HTERT RPE-1 (cell line): ENCODE results near the gene TMEFF2.

Experiments
- in situ Hi-C: fragments of 300-500 bp; cut with MboI; formaldehyde crosslinking; loops from 4 replicates; pipeline ENCODE4 v1.14.3; 2020; ENCODE audit warnings: low sequenced_read_pairs

TMEFF2 gene, protein sequence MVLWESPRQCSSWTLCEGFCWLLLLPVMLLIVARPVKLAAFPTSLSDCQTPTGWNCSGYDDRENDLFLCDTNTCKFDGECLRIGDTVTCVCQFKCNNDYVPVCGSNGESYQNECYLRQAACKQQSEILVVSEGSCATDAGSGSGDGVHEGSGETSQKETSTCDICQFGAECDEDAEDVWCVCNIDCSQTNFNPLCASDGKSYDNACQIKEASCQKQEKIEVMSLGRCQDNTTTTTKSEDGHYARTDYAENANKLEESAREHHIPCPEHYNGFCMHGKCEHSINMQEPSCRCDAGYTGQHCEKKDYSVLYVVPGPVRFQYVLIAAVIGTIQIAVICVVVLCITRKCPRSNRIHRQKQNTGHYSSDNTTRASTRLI

DNA sequence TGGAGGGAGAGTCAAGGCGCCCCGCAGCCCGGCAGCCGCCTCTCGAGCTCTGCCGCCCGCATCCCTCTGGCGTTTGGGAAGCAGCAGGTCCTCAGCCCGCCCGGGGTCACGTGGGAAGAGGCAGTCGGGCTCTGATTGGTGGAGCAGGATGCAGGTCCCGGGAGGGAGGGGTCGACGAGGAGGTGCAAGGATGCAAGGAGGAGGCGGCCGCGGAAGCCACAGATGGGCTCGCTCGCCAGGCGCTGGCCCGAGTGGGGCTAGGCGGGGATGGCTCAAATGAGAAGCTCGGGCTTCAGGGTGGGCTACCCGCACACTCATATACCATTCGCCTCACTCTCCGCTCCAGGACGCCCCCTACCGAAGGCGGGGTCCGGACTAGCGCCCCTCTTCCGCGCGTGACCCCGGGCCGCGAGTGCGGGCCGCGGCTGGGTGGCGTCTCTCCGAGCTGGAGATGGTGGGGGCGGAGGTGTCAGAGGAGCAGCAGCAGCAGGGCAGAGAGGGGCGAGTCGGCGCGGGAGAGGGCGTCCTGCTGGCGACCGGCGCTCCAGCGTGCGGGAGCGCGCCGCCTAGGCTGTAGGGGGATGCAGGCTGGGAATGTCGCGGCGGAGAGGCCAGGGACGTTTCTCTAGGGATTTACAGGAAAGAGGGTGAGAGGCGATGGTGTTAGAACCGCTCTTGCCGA is at the start of gene TMEFF2:
Gene TMEFF2 (minus strand): TSS at position 68 of the 682 bp plus-strand sequence. CDS start 409 bp downstream, outside the sequence.
- in situ Hi-C loops, result no loop called here

DNA sequence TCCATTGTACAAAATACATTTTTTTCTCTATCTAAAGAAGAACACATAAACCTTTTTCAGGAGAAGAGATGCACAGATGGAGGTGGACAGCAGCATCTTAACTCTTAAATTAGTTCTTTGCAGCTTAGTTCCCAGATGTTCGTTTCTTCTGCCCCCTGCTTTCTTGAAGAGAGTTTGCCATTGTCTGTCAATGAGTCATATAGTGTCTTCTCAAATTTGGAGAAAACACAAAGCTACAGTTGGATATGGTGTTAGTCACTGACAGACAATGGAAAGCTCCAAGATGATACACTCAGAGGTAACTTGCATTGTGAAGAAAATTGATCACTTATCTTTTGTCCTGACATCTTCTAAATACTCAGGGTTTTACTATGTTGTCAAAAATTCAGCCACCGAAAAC is 48.8 kb upstream of the TMEFF2 start:
- in situ Hi-C loops, result no loop called here

DNA sequence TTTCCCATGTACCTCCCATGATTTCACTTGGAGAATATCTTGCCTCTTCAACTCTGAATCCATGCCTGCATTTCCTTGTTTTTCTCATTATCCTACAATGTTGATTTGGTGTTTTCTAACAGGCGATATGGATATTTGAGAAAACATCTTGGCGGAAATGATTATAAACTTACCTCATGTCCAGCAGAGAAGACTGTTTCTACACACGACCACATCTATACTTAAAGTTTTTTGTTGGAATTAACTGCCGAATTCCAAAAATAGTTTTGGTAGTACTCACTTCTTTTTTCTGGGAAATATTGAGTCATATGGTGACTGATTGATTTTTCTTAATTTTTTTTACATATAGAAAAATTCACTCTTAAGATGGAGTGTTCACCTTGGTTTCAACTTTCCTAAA is 41.4 kb upstream of the TMEFF2 start:
- in situ Hi-C loops, result no loop called here

DNA sequence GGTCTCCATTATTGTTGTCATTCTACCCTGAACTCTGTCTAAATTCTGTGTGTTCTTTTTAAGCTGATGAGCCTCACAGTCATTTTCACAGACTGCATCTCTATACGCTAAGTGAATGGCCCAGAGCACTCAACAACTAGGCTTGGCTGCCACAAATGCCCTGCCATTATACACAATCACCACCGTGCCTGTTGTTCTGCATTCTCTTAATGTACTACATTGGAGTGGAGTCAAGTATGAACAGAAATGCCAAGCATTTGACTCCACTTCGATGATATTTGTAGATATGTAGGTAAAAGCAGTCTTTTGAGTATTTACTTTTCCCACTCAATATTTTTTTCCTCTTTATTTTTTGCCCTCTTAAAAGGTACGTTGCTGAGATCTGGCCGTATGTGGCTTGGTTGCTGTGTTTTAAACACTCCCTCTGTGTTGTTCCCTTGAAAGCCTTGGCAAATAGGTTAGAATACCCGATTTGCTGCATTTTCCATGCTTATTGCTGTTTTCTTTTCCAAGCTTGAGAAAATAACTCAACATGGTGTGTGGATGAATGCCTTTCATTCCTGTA is 36.2 kb upstream of the TMEFF2 start:
- in situ Hi-C loops, result no loop called here

DNA sequence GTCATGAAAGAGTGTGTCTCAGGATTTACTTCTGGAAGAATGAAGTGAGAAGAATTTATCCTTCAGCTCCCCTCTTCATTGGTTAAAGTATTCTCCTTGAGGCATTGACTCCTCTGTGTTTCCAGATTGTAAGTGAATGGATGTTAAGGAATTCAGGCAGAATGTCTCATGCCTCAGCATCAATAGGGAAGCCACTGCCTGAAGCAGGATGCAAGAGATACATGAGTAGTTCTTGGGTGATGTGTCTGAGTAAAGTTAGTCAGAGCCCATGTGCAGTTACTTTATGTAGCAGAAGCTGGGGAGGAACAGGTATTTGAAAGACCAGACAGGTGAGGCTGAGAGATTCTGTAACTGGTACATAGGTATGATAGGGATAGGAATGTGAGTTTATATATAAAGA is 34.0 kb upstream of the TMEFF2 start:
- in situ Hi-C loops, result no loop called here

DNA sequence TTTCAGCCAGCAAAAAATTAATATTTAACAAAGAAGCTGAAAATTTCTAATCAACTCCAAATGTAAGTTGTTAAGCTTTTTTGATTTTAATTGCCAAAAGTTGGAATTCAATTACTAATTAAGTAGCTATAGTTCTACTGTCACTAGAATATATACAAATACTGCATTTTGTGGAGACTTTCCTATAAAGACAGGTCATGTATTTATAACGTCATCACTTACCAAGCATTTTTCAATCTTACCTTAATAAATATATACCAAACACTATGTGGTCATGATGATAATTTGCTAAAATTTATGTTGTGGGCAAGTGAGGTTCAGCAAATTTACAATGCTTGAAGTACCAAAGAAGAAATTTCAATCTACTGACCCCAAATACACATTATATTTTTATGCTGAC is 24.2 kb upstream of the TMEFF2 start:
- in situ Hi-C loops, result no loop called here

DNA sequence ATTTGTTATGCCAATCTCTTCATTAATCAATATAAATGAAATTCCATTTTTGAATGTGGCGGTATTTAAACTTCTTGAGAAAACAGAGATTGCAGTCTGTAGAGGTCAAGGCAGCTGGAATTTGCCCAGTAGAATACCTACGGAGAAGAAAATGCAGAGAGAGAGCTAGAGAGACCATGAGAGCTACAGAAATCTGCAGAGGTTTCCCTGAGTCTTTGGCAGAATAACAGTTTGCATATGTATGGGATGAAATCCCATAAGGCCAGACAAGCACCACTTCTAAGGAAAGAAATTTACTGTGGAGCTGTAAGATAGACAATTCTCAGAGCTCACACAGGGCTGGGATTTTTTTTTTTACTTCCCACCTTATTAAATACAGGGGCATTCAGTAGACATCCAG is 23.6 kb upstream of the TMEFF2 start:
- in situ Hi-C loops, result no loop called here

DNA sequence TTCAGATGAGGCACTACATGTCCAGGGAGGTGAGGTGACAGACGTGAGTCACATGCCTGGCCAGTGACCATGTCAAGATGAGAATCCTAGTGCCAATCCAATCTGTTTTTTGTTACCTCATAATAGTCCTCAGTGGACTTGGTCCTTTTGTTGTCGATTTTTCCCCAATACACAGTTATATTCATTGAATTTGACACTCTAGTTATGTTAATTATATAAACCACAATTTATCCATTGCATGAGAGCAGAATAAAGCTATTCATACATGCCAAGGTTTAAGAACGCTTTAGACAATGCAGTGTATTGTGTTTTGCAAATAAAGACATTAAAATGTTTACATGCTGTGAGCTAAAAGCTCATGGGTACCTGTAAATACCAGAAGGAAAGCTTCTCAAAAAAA is 21.6 kb upstream of the TMEFF2 start:
- in situ Hi-C loops, result no loop called here

DNA sequence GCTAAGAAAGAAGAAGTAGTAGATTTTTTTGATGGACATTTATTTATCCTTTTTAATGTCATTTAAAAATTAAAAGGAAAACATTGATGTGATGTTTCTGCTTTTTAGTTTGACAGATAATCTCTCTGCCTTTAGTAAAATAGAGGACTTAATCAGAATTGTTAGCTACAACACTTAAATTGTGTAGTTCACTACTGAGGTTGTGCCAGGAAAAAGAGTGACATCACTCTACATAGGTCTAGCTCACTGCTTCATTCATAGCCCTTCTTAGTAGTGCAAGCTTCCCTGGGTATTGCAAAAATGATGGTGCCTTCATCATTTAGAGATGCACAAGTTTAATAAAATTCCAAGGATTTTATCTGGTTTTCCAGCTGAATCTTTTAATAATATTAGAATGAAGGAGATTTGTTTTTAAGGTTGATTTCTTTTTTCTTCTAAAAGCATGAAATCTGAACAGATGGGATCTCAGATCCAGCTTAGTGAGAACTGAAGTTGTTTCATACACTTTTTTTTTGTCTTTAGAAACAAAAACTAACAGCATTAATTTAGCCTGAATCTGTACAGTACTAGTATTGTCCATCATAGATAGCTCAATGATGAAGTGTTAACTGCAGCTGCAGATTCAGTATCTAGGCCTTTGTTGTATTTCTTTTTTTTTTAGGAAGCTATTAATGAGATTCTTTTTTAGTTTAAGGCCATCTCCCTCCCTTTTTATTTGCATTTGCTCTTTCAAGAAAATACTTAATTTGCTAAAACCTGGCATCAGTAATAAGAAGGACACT is 20.6 kb upstream of the TMEFF2 start:
- in situ Hi-C loops, result no loop called here

DNA sequence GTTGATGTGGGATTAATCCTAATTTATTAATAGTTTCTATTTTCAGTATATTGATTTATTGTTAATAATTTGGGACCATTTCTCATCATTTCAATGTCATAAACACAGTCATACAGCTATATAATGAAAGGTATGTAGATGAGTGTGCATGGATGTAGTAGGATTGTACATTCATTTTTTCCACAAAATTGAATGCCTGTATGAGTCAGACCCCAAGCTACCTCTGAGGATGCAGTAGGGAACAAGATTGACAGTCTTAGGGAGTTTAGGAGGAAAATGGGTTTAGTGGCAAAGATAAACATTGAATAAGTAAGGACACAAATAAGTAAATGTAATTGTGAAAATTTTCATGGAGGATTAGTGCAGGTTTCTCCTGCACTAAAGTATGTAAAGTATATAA is 14.1 kb upstream of the TMEFF2 start:
- in situ Hi-C loops, result no loop called here

DNA sequence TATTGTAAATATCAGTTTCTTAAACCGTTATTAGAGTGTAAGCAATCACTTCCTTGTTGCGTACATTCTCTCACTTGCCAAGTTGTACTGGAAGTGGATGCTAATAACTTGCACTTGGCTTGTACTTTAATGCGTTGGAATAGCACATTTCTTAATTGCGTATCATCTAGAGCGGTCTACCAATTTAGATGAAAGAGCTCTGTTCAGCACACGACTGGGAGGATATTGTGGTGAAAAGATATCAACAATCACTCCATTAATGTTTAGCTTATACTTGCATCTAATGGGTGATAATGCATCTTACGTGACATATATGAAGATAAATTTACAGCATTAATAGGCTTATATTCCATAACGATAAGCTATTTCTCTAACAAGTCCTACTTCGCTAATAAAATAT is 11.7 kb upstream of the TMEFF2 start:
- in situ Hi-C loops, result no loop called here

DNA sequence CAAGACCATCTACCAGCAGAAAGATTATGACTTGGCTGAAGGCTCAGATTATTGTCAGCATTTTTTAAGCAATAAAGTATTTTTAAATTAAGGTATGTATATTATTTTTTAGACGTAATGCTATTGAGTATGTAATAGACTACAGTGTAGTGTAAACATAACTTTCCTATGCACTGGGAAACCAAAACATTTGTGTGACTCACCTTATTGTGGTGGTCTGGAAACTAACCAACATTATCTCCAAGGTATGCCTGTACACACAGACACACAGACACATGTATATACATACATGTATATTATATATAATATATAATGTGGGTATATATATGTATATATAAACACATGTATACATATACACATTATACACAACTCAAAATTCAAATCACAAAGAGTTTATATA is 9.1 kb upstream of the TMEFF2 start:
- in situ Hi-C loops, result no loop called here

DNA sequence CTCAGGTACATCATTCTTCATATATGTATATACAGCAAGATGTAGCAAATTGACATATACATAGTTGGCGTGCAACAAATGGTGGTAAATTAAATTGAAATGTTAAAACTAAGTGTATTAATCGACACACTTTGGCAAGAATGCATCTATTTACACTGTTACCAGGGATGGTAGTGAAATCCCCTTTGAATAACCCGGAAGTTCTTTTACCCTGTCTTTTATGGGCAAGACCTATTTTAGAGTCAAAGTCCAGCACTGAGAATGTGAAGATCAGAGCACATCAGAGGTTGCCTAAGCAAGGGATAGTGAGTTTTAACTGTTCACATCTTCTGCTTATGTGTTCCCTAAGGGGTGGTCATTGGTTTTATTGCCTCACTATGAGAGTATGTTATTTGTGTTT is 7.6 kb upstream of the TMEFF2 start:
- in situ Hi-C loops, result no loop called here

DNA sequence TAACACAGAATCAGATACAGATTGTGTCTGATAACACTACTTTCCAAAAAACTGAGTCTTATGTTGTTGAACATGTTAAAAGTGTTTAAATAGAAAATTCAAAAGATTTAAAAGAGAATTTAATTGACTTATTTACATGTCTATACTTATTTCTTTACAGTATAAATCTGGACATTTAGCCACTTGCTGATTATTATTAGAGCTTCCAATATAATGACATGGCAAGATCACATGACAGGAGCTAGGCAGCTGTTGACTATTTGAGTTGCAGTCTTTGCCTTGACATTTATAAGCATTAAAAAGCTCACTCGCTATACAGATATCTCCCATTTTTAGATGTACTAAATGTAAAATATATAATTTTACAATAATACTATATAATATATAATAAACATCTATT is 6.4 kb upstream of the TMEFF2 start:
- in situ Hi-C loops, result no loop called here

DNA sequence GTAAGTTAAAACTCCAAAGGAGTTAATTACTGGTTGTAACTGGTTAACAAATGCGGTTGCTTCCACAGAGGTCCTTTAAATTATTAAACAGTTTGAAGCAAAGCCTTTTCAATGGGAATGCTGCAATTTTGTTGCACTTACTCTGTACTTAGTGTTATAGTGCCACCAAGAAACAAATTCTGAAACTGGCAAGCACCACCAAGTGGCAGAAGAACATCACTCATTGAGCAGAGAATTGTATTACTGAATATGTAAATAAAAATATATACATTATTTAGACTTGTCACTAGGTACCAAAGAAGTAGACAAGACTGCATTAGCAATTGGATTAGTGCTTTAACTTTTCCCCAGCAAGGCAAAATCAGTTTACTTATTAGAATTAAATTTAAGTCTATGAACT is 2.6 kb upstream of the TMEFF2 start:
- in situ Hi-C loops, result no loop called here

DNA sequence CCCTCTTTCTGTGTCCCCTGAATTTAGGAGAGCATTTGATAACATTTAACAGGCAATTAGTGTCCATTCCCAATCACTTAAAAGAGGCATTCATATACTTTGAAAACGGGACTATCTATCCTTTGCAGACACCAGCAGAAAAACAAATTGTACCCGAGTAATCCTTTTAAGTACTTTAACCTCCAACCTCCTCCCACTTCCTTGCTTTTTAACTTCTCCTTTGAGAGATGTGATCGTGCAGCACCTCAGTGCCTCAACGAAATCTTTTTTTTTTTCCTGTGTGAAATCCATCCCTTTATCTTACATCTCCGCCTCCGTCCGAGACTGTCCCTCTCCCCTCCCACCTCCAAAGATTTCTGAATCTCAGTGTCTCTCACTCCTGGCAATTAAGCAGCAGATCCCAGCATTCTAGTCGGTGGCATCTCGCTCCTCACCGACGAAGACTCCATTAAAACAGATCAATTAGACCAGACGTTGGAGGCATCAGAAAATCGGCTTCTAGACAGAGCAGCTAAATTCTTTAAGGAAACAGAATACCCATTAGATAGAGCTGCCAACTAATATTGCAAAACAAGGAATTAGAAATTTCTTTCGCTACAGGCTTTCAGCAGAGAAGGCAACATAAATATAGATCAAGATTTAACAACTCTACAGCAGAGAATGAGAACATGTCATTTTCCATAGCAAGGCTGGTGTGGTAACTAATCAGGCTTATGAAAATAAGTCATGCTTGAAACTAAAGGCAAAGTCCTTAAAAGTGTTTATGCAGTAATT is 1.9 kb upstream of the TMEFF2 start:
- in situ Hi-C loops, result no loop called here

DNA sequence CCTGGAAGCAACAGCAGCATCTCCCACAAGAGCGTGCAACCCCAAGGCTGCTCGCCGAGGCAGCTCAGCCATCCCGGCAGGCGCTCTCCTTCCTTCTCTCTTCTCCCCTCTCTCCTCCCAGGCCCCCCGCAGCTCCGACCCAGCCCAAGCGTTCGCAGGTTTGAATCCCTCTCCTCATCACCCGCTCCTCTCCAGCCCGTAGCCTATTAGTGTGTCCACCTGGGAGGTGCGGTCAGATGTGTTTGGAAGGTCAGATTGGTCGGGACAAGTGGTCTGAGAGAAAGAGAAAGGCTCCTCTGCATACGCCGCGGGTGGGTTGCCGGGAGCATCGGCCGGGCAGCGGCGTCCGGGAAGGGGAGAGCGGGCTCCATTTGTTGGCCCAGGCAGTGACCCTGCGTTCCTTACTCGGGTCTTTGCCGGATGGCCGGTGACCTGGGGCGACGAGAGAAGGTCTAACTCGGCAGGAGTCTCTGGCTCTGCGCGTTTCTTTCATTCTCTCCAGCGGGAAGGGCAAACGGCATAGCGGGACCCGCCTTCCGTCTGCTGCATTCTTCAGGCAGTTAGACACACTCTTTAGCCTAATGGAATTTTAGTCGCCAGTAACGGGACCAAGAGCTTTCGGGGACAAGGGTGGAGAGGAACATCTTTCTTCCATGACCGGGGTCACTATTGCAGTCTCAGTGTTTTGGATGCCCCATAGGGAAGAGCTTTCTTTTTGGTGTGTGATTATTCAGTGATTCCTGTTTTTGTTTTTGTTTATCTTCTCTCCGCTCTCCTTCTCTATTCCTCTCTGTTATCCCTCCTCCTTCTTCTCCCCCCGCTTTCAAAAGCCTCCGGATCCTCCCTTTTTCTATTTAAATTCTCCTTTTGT is 1.1 kb upstream of the TMEFF2 start:
- in situ Hi-C loops, result no loop called here

DNA sequence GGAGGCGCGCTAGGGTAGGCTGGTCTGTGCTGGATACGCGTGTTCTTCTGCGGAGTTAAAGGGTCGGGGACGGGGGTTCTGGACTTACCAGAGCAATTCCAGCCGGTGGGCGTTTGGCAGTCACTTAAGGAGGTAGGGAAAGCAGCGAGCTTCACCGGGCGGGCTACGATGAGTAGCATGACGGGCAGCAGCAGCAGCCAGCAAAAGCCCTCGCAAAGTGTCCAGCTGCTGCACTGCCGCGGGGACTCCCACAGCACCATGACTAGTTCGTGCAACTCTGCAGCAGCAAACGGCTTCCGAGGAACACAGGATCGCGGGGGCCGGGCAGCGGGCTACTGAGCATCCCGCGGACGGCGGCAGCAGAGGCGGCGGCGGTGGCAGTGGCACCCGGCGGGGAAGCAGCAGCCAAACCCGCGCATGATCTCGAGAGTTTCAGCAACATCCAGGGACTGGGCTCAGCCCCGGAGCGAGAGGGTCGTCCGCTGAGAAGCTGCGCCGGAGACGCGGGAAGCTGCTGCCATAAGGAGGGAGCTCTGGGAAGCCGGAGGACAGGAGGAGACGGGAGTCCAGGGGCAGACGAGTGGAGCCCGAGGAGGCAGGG is 368 bp downstream of the TMEFF2 start:
- in situ Hi-C loops, result no loop called here

DNA sequence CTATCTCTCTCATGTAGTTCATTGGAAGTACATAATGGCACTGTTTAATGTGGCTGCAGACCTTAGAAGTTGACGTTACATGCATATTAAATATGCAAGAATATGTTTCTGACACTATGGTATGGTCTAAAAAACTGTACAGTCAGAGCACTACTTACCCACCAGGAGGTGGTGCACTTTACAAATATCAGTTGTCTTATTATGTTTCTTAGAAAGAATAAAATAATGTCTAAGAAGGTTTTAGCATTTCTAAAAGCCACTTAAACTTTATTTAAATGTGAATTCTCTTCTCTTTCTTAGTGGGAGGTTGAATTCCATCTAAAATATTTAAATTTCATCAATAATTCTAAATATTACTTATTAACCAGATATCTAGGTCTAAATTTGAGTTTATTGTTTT is 4.3 kb downstream of the TMEFF2 start:
- in situ Hi-C loops, result no loop called here
